NCI-H345 treated with DMSO at 0.1 percent for 48 hours (cell line): Measurements from ENCODE around the gene PTPRT.

Source experiments
- DNase-seq: peaks from one replicate; lab custom pipeline; 2025; ENCODE audit not compliant: unreplicated experiment; lab: John Stamatoyannopoulos, UW

Gene PTPRT

GRCh38 chr20:42492290-42492689 is 697.4 kb downstream of the PTPRT start:
- DNase-seq = no peak

GRCh38 chr20:42485556-42485955 is 704.1 kb downstream of the PTPRT start:
- DNase-seq = no peak

GRCh38 chr20:42484790-42485375 is 704.8 kb downstream of the PTPRT start:
- DNase-seq = no peak

GRCh38 chr20:42484335-42484734 is 705.4 kb downstream of the PTPRT start:
- DNase-seq = no peak

GRCh38 chr20:42483730-42484303 is 705.9 kb downstream of the PTPRT start:
- DNase-seq = no peak

- DNase-seq = no peak
Observed at GRCh38 chr20:42482808-42483207, 706.9 kb downstream of the PTPRT start.

- no peak for DNase-seq
Observed at GRCh38 chr20:42475773-42476172, 713.9 kb downstream of the PTPRT start.

- DNase-seq = no peak
Observed at GRCh38 chr20:42474646-42475045, 715.1 kb downstream of the PTPRT start.

- no peak for DNase-seq
Observed at GRCh38 chr20:42472198-42472597, 717.5 kb downstream of the PTPRT start.

- DNase-seq = no peak
Observed at GRCh38 chr20:42461965-42462593, 727.6 kb downstream of the PTPRT start.

GRCh38 chr20:42461291-42461690 is 728.4 kb downstream of the PTPRT start:
- no peak for DNase-seq

- no peak for DNase-seq
Observed at GRCh38 chr20:42447270-42447669, 742.4 kb downstream of the PTPRT start.

- no peak for DNase-seq
Observed at GRCh38 chr20:42444799-42445198, 744.9 kb downstream of the PTPRT start.

- DNase-seq = no peak
Observed at GRCh38 chr20:42443200-42443599, 746.5 kb downstream of the PTPRT start.

- no peak for DNase-seq
Observed at GRCh38 chr20:42442716-42443115, 747.0 kb downstream of the PTPRT start.

- DNase-seq = no peak
Observed at GRCh38 chr20:42441864-42442331, 747.8 kb downstream of the PTPRT start.

- DNase-seq = no peak
Observed at GRCh38 chr20:42441196-42441863, 748.4 kb downstream of the PTPRT start.

- DNase-seq = no peak
Observed at GRCh38 chr20:42435230-42435629, 754.5 kb downstream of the PTPRT start.

- DNase-seq = no peak
Observed at GRCh38 chr20:42432496-42433334, 757.0 kb downstream of the PTPRT start.

- no peak for DNase-seq
Observed at GRCh38 chr20:42430598-42430997, 759.1 kb downstream of the PTPRT start.
